Limb (tissue), 2 donors: Measurements from ENCODE around the gene RPIA.
A peak's percentile ranks its signal among the peaks of the same experiment; 100 is the strongest.

Experiments
- DNase-seq, 2 donors: peaks; one replicate each; pipeline ENCODE4 v3.0.0-alpha.2; 2016; ENCODE audit errors: extremely low spot score in 2 of 2

RPIA gene

GRCh38 chr2:88684519-88684918, 7.0 kb upstream of the RPIA start:
- DNase-seq = no peak

- no peak for DNase-seq
Measured at GRCh38 chr2:88686320-88686719, 5.2 kb upstream of the RPIA start.

- DNase-seq = no peak
Measured at GRCh38 chr2:88687384-88687783, 4.1 kb upstream of the RPIA start.

GRCh38 chr2:88690591-88691338, 708 bp upstream of the RPIA start:
- no peak for DNase-seq

GRCh38 chr2:88692187-88692586, 714 bp downstream of the RPIA start:
- DNase-seq = peak; percentile 13 to 37

GRCh38 chr2:88693911-88694414, 2.5 kb downstream of the RPIA start:
- no peak for DNase-seq

GRCh38 chr2:88696611-88697010, 5.1 kb downstream of the RPIA start:
- no peak for DNase-seq

- no peak for DNase-seq
Measured at GRCh38 chr2:88697370-88698026, 6.0 kb downstream of the RPIA start.

GRCh38 chr2:88698027-88698413, 6.5 kb downstream of the RPIA start:
- no peak for DNase-seq

GRCh38 chr2:88698498-88699233, 7.2 kb downstream of the RPIA start:
- DNase-seq = no peak

- DNase-seq = no peak
Measured at GRCh38 chr2:88707003-88707402, 15.5 kb downstream of the RPIA start.

- DNase-seq = peak in 1 of 2 donors; percentile 7
Measured at GRCh38 chr2:88709181-88709631, 17.7 kb downstream of the RPIA start.

- DNase-seq = no peak
Measured at GRCh38 chr2:88711289-88711688, 19.8 kb downstream of the RPIA start.

GRCh38 chr2:88711897-88712296, 20.4 kb downstream of the RPIA start:
- no peak for DNase-seq

- no peak for DNase-seq
Measured at GRCh38 chr2:88713408-88713807, 21.9 kb downstream of the RPIA start.

- no peak for DNase-seq
Measured at GRCh38 chr2:88714667-88715066, 23.2 kb downstream of the RPIA start.

GRCh38 chr2:88720399-88720798, 28.9 kb downstream of the RPIA start:
- DNase-seq = no peak

- no peak for DNase-seq
Measured at GRCh38 chr2:88721268-88721667, 29.8 kb downstream of the RPIA start.

- no peak for DNase-seq
Measured at GRCh38 chr2:88724643-88725332, 33.3 kb downstream of the RPIA start.

- no peak for DNase-seq
Measured at GRCh38 chr2:88729061-88729745, 37.7 kb downstream of the RPIA start.
